GM03348 (cell line): Measurements from ENCODE around the gene NKX6-2.
A peak's percentile ranks its signal among the peaks of the same experiment; 100 is the strongest.
"Not testable (repeated sequence)": the region's sequence is repeated elsewhere in the genome, so short reads cannot be mapped to it uniquely, and the experiment has no call there.

Experiments used
- DNase-seq: peaks from one replicate; pipeline ENCODE4 v3.0.0; 2012; ENCODE audit warnings: low spot score

NKX6-2 gene

DNA sequence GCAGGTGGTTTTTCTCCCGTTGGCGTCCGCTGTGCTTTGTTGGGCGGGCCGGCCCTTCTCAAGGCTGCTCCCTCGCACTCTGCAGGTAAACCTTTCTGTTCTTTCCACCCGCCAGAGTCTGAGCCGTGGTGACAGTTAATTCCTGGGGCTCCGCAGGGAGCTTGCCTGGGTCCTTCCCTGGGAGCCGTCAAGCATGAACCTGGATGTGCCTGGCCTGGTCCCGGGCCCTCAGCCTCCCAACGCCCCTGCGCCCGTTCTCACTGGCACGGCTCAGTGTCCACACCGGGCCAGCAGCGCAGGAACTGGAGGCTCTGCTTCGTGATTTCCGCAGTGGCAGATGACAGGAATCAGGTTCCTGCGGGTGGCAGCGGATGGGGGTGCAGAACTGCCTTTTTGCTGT, 10.9 kb upstream of the NKX6-2 start:
- DNase-seq, result no peak

- DNase-seq, result peak; percentile 53
Measured at GRCh38 chr10:132793871-132794849, 8.2 kb upstream of the NKX6-2 start.

DNA sequence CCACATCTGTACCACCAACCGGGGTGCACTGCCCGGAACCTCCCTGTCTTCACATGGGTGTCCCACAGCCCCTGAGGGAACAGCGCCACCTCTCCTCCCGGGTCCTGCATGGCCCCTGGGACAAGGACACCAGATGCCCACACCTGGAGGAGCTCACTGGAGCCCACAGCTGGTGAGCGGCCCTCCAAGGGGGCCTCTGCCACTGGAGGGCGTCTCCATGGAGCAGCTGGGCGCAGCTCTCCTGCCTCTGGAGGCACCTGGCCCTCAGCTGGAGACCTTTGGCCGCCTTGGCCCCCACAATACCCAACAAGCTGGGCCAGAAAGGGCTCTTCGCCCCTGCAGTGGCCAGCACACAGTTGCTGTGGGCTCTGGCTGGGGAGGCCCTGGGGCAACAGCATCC, 7.3 kb upstream of the NKX6-2 start:
- no peak for DNase-seq

GRCh38 chr10:132792796-132793195, 6.8 kb upstream of the NKX6-2 start:
- no peak for DNase-seq

DNA sequence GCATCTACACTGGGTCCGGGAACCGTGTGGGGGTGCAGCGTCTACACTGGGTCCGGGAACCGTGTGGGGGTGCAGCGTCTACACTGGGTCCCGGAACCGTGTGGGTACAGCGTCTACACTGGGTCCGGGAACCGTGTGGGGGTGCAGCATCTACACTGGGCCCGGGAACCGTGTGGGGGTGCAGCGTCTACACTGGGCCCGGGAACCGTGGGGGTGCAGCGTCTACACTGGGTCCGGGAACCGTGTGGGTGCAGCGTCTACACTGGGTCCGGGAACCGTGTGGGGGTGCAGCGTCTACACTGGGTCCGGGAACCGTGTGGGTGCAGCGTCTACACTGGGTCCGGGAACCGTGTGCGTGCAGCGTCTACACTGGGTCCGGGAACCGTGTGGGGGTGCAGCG, 6.2 kb upstream of the NKX6-2 start:
- DNase-seq, result not testable (repeated sequence)

DNA sequence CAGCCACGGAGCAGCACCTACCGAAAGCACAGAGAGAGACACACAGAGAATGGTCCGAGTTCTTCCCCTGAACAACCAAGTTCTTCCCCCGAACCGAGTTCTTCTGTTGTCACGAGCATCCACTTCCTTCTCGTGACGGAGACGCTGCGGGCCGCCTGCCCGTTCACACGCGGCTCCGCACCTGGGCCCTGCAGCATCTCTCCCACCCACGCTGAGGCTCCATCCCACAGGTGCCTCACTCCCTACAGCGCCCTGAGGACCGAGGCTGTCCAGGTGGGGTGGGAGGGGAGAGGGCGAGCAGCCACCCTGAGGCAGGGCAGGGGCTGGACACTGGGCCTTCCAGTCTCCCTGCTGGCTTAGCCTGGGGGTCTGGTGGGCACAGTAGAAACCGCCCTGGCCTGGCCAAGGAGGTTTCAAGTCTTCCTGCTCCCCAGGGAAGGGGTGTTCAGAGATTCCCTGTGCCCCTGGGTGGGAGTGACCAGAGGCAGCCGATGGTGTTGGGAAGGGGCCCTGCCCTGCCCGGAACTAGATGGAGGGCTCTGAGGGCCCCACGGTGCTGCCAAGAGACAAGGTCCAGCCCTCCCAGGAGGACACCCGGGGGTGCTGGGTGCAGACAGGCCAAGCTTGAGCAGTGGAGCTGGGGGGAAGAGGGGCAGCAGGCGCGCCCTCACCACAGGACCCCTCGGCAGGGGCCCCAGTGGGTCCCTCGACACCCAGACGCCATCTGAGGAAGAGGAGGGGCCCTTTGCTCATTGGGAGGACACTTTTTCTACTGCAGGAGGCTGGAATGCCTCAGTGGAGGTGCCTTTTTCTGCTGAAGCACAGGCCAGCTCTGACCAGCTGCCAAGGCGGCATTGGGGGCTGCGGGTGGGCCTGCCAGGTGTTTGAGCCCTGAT, 5.2 kb upstream of the NKX6-2 start:
- no peak for DNase-seq

GRCh38 chr10:132790470-132790869, 4.5 kb upstream of the NKX6-2 start:
- peak; percentile 36 for DNase-seq

- no peak for DNase-seq
Measured at GRCh38 chr10:132789659-132790148, 3.8 kb upstream of the NKX6-2 start.

GRCh38 chr10:132788831-132789219, 2.9 kb upstream of the NKX6-2 start:
- DNase-seq, result no peak

- peak; percentile 54 for DNase-seq
Measured at GRCh38 chr10:132788180-132788830, 2.4 kb upstream of the NKX6-2 start.

DNA sequence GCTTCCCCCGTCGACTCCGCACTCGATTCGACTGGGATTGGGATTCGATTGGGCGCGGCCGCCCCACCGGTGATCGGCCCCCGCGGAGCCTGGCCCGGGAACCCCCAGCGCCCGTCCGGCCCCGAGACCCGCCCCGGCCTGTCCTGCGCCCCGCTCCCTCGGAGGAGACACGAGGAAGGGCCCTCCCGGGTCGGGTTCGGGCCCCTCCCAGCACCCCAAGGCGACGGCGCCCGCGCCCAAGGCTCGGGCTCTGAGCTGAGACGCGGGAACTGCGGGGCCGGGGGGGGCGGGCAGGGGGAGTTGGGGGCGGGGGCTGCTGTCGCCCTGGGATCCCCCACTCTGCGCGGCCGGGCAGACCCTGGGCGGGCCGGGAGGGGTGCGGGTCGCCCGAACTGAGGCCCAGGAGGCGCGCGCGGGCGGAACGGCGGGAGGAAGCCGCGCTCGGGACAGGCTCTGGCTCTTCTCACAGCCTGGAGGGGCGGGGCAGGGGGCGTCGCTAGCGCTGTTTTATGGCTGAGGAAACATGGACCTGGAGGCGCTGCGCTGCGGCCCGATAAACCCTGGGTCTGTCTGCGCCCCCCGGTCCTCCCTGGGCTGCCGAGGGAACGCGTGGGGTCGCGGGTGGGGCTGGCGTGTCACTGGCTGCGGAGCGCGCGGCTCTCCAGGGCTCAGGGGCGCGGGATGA, 1.7 kb upstream of the NKX6-2 start:
- DNase-seq, result no peak

- DNase-seq, result no peak
Measured at GRCh38 chr10:132786884-132787494, 1.0 kb upstream of the NKX6-2 start.

DNA sequence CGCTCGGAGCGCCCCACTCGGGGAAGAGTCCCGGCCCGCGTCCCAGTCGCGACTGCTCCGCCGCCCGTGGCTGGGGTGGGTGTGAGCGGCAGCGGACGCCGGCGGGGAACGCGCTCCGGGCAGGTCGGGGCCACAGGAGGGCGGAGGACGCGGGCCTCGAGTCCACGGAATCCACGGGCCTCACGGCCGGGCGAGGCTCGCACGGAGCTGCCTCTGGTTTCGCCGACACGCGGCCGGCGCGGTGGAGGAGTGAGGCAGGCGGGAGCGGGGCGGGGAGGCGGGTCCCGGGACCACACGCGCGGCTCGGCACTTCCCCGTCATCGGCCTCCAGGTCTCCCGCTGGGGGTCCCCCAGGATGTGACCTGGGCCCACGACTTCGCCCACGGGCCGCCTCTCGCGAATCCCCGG, 533 bp upstream of the NKX6-2 start:
- DNase-seq, result peak; percentile 39

DNA sequence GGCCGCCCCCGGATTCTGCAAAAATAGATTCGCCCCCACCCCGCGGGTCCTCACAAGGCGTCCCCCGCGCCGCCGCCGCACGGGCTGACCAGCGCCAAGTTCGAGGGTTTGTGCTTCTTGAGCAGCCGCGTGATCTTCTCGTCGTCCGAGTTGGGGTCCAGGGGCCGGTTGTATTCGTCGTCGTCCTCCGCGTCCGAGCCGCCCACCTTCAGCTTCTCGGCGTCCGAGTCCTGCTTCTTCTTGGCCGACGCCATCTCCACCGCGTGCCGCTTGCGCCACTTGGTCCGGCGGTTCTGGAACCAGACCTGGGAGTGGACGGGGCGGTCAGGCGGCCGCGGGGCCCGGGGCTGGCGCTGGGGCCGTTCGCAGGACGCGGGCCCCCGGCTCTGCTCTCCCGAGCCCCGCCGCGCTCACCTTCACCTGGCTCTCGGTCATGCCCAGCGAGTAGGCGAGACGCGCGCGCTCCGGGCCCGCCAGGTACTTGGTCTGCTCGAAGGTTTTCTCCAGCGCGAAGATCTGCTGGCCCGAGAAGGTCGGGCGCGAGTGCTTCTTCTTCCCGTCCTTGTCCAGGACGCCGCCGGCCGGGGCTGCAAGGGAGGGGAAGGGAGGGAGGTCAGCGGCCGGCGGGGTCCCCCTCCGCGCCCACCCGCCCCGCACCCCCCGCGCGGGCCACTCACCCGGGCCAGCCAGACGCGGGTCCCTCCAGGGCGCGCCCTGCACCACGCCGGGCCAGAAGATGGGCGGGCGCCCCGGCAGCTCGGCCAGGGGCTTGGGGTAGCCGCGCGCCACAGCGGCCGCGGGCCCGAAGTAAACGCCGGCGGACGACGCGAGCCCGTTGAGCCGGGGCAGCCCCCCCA, 853 bp downstream of the NKX6-2 start:
- no peak for DNase-seq

DNA sequence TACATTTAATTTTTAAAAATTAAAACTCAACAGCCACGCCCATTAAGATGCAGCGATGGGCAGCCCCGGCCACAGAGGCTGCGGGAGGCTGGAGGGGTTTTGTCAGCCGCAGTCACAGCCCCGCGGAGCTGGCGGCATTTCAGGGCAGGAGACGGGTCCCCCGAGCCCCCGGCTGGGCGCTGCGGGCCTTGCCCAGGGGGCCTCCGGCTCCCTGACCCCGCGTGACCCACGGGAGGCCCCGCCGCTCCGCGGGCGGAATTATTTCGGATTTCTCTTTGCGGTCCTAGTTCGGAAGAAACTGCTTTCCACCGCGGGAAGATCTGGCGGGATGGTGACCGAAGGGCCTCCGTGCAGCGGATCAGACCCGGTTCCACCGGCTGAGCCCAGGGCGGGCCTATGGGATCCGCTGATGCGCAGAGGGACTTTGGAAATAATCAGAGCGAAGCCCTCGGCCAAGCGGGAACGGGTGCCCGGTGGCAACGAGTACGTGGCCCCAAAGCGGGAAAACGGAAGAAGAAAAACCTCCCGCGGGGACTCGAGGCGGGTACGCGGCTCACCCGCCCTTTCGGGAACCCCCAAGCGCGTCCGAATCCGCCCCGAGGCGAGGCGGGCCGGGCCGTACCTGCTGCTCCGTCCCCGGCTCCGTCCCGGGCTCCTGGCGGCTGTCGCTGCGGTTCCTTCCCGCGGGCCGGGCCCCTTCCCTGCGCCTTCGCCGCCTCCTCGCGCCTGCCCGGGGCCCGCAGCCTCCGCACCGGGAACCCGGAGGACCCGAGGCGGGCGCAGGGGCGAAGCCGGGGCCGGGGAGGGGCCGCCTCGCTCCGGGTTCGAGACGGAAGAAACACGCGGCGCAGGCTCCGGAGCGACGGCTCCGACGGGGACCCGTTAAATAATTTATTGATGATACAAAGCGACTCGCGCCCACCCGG, 1.7 kb downstream of the NKX6-2 start:
- DNase-seq, result no peak

DNA sequence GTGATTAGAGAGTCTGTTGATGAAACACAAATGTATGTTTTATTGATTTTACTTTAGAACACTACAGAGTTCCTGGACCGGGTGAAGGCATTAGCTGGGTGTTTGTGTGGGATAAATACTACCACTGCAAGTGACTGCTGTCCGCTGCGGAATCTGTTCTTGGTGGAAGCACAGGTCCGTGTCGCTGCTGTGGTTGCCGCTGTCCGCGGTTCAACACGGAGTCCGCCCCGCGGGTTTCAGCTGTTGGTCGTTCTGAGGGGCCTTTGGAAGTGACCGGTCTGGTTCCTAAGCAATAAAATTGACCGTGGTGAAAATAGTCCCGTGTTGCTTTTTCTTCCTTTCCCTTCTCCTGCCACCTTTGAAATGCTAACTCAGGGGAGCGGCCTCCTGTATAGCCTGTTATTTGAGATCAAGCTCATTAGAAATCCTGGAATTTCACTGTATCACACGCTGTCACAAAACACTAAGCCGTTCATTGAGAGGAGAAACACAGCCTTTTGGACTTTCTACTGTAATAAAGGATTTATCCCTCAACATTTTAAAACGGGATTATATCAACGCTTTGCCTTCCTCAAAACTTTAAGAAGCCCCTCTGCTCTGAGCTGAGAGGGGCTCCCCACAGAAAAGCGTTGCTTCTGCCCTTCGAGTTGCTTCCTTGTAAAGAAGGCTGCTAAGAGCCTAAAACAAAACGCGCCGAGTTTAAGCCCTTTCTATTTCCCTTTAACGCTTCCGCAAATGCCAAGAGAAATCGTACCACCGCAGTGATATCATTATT, 2.6 kb downstream of the NKX6-2 start:
- no peak for DNase-seq

GRCh38 chr10:132781556-132781955, 4.4 kb downstream of the NKX6-2 start:
- DNase-seq, result no peak

- DNase-seq, result no peak
Measured at GRCh38 chr10:132780356-132780755, 5.6 kb downstream of the NKX6-2 start.
